Lung (tissue), 12 donors: ENCODE measurements around the gene TMEM119. TPM values are rescaled to one million over a fixed set of nuclear protein-coding genes. Genes with fewer than 3 reads are reported as not detected.
"Not testable (repeated sequence)": the region's sequence is repeated elsewhere in the genome, so short reads cannot be mapped to it uniquely, and the experiment has no call there.

ENCODE experiments used
- ATAC-seq: fragments of 200-7000 bp; cut with Tn5 transposase; one replicate; pipeline ENCODE4 v1.9.1; 2020; ENCODE audit warnings: moderate number of reproducible peaks; ENCODE audit not compliant: insufficient read depth, low FRiP score
- DNase-seq, 3 donors: peaks; one replicate each; pipeline ENCODE4 v3.0.0-alpha.2; 2013 to 2017
- H3K27ac ChIP-seq, 2 donors: one replicate each; pipeline ENCODE4 v1.5.1; 2013; ENCODE audit warnings: mild to moderate bottlenecking in 2 of 2, moderate library complexity in 2 of 2, control low read depth in 1 of 2, inconsistent platforms in 1 of 2, low read depth in 1 of 2, low read length in 1 of 2
- H3K27me3 ChIP-seq, 3 donors: one replicate each; pipeline ENCODE4 v1.5.1; 2013; ENCODE audit warnings: low read length in 2 of 3; ENCODE audit not compliant: control insufficient read depth in 3 of 3, insufficient read depth in 3 of 3
- H3K36me3 ChIP-seq, 4 donors: one replicate each; pipeline ENCODE4 v1.5.1; 2013; ENCODE audit warnings: low read length in 4 of 4, mild to moderate bottlenecking in 1 of 4, moderate library complexity in 1 of 4; ENCODE audit not compliant: control insufficient read depth in 4 of 4, insufficient read depth in 4 of 4
- H3K4me1 ChIP-seq, 5 donors: one replicate each; pipeline ENCODE4 v1.5.1; 2013; ENCODE audit warnings: low read length in 5 of 5, mild to moderate bottlenecking in 2 of 5, moderate library complexity in 1 of 5; ENCODE audit not compliant: control insufficient read depth in 5 of 5, insufficient read depth in 5 of 5
- H3K4me3 ChIP-seq: one replicate; pipeline ENCODE4 v1.5.1; 2013; ENCODE audit warnings: mild to moderate bottlenecking, control low read depth, moderate library complexity
- H3K9ac ChIP-seq, 2 donors: one replicate each; pipeline ENCODE4 v1.5.1; 2013; ENCODE audit warnings: low read length in 2 of 2, control low read depth in 1 of 2; ENCODE audit not compliant: insufficient read depth in 1 of 2
- H3K9me3 ChIP-seq, 4 donors: one replicate each; pipeline ENCODE4 v1.5.1; 2013; ENCODE audit warnings: low read length in 3 of 4, mild to moderate bottlenecking in 1 of 4, moderate library complexity in 1 of 4; ENCODE audit not compliant: control insufficient read depth in 4 of 4, insufficient read depth in 3 of 4
- WGBS, 2 donors: extraction: QIAGEN DNeasy Blood & Tissue Kit; methylation state at CpG; one replicate each; pipeline ENCODE4 v1.1.7; 2013; 5-methylcytosine and 5-hydroxymethylcytosine counted together
- polyA plus RNA-seq, 2 donors: library from polyadenylated mRNA; stranded (reverse); fragments of 200-250 nt; gene quantifications; one replicate each; pipeline ENCODE4 v1.2.1, GENCODE V29; 2013
- total RNA-seq, 2 donors: library from RNA; depleted of rRNA in 1 of 2; stranded (reverse); fragments of >200 nt in 1 of 2; gene quantifications; one replicate each; pipeline ENCODE4 v1.2.1, GENCODE V29; 2014 to 2021
- TF ChIP-seq, protein P1 (sequence below): IDR thresholded peaks from 2 replicates; pipeline ENCODE4 v1.5.1; 2012; ENCODE audit warnings: mild to moderate bottlenecking; ENCODE audit errors: control extremely low read depth, extremely low read depth
- donor health status: control.
- donor health status: control.
- donor health status: Bipolar disorder and iron deficiency.
- donor health status: healthy.
- donor health status: DM: yes; HTN: yes; CAD: no.

TMEM119 gene
- total and polyA plus RNA-seq, 4 donors: 14.4 to 31.9 (median 22.9) TPM

- Histone ChIP-seq H3K9ac (no peak overlapping the region), H3K4me1 (peaks cover 0 to 26% (median 10%) of the 10 kb centered on the region in 5 donors), H3K4me3 (no peak overlapping the region), H3K27ac (no peak overlapping the region), H3K27me3 (no peaks in the 10 kb centered on the region), H3K36me3 (peaks cover 0 to 7% (median 0%) of the 10 kb centered on the region in 4 donors), H3K9me3 (no peaks in the 10 kb centered on the region)
- no peak for ATAC-seq
- no peak for DNase-seq
- WGBS, 2 donors: 97% methylated on average over 10 of the region's 10 CpGs
- TF ChIP-seq, protein P1, sequence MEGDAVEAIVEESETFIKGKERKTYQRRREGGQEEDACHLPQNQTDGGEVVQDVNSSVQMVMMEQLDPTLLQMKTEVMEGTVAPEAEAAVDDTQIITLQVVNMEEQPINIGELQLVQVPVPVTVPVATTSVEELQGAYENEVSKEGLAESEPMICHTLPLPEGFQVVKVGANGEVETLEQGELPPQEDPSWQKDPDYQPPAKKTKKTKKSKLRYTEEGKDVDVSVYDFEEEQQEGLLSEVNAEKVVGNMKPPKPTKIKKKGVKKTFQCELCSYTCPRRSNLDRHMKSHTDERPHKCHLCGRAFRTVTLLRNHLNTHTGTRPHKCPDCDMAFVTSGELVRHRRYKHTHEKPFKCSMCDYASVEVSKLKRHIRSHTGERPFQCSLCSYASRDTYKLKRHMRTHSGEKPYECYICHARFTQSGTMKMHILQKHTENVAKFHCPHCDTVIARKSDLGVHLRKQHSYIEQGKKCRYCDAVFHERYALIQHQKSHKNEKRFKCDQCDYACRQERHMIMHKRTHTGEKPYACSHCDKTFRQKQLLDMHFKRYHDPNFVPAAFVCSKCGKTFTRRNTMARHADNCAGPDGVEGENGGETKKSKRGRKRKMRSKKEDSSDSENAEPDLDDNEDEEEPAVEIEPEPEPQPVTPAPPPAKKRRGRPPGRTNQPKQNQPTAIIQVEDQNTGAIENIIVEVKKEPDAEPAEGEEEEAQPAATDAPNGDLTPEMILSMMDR: no peak
These were observed 3.5 kb downstream of the TMEM119 start for GRCh38 chr12:108594323-108594903.

- ATAC-seq (no peak), DNase-seq (no peak)
- WGBS, 2 donors: 94 to 97% methylated on average over 23 to 25 of the region's 25 CpGs
- no peak overlapping the region for H3K27ac ChIP-seq
- H3K27me3 ChIP-seq: no peaks in the 10 kb centered on the region
- H3K9me3 ChIP-seq: no peaks in the 10 kb centered on the region
- H3K4me3 ChIP-seq: no peak overlapping the region
- H3K9ac ChIP-seq: no peak overlapping the region
- peaks cover 0 to 7% (median 0%) of the 10 kb centered on the region in 4 donors for H3K36me3 ChIP-seq
- H3K4me1 ChIP-seq: peaks cover 0 to 39% (median 10%) of the 10 kb centered on the region in 5 donors
- TF ChIP-seq, protein P1: no peak
These were observed 5.6 kb downstream of the TMEM119 start for GRCh38 chr12:108592033-108592909.

- Histone ChIP-seq H3K4me3 (no peak overlapping the region), H3K4me1 (peaks cover 0 to 33% (median 9%) of the 10 kb centered on the region in 5 donors), H3K36me3 (peaks cover 0 to 7% (median 0%) of the 10 kb centered on the region in 4 donors), H3K27ac (no peak overlapping the region), H3K9ac (no peak overlapping the region), H3K27me3 (no peaks in the 10 kb centered on the region), H3K9me3 (no peaks in the 10 kb centered on the region)
- WGBS, 2 donors: 87 to 92% methylated on average over 21 to 22 of the region's 22 CpGs
- TF ChIP-seq, protein P1: no peak
- DNase-seq: no peak
- ATAC-seq: no peak
These were observed 6.5 kb downstream of the TMEM119 start for GRCh38 chr12:108591267-108591980.

- 73 to 89% methylated on average over 9 of the region's 9 CpGs for WGBS, 2 donors
- H3K27me3 ChIP-seq, H3K9me3 ChIP-seq, ATAC-seq, H3K4me3 ChIP-seq, H3K36me3 ChIP-seq, DNase-seq, H3K9ac ChIP-seq, H3K27ac ChIP-seq: not testable (repeated sequence)
- peaks cover 0 to 24% (median 0%) of the 10 kb centered on the region in 5 donors for H3K4me1 ChIP-seq
These were observed 7.4 kb downstream of the TMEM119 start for GRCh38 chr12:108590463-108590862.
